Suprapubic skin (tissue), 3 donors: ENCODE data around the gene GNL2.

ENCODE experiments used
- CTCF ChIP-seq, 2 donors: fragments of 200-600 bp in 1 of 2; fragments of 450-650 bp in 1 of 2; sonication (generic) in 1 of 2; IDR thresholded peaks; one replicate each; pipeline ENCODE4 v1.5.1; 2016 to 2019; ENCODE audit warnings: antibody characterized with exemption in 2 of 2, mild to moderate bottlenecking in 1 of 2, moderate library complexity in 1 of 2
- POLR2AphosphoS5 ChIP-seq, 3 donors: sonication (generic); formaldehyde crosslinking; IDR thresholded peaks; one replicate each; pipeline ENCODE4 v1.6.1; 2017; ENCODE audit warnings: antibody characterized with exemption in 3 of 3

GRCh38 chr1:37570528-37571334 is 25.0 kb downstream of the GNL2 start:
- TF ChIP-seq CTCF (IDR thresholded peaks at IDR 0.05) (no peak), POLR2AphosphoS5 (IDR thresholded peaks at IDR 0.05) (no peak)
